GOT3 (cell line): ENCODE results near the gene GUSB.
"Not testable (repeated sequence)": the region's sequence is repeated elsewhere in the genome, so short reads cannot be mapped to it uniquely, and the experiment has no call there.

Experiments used
- DNase-seq: peaks from one replicate; lab custom pipeline; 2025; ENCODE audit warnings: mixed read lengths; lab: John Stamatoyannopoulos, UW

The GUSB gene

DNA sequence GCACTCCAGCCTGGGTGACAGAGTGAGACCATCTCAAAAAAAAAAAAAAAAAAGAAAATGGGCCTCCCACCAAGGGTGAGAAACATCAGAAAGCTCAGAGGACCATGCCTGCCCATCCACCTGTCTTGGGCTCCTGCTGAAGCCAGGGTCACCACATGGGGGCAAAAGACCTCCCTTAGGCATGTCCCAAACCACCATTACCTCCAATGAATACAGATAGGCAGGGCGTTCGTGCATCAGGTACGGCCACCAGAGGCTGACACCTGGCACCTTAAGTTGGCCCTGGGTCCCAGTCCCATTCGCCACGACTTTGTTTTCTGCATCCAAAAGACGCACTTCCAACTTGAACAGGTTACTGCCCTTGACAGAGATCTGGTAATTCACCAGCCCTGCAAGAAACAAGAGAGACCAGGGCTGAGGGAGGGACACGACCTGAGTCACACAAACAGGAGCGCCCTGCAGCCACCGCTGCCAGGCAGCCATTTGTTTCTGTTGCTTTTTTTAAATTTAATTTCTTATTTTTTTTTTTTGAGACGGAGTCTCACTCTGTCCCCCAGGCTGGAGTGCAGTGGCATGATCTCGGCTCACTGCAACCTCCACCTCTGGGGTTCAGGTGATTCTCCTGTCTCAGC, 6.1 kb downstream of the GUSB start:
- no peak for DNase-seq

DNA sequence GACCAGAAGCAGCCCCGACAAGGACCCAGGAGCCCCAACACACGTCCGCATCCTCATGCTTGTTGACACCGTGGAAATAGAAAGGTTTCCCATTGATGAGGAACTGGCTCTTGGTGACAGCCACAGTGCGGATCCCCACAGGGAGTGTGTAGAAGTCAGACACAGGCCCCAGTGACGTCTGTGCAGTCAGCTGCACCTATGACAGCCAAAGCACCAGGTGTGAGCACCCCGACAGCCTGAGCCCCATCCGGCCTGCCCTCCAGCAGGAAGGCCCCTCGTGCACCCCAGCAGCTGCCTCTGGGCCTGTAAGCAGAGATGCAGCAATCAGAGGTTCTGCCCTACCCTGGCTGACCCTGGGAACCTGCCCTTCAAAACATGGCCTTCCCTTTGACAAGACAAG, 7.1 kb downstream of the GUSB start:
- no peak for DNase-seq

DNA sequence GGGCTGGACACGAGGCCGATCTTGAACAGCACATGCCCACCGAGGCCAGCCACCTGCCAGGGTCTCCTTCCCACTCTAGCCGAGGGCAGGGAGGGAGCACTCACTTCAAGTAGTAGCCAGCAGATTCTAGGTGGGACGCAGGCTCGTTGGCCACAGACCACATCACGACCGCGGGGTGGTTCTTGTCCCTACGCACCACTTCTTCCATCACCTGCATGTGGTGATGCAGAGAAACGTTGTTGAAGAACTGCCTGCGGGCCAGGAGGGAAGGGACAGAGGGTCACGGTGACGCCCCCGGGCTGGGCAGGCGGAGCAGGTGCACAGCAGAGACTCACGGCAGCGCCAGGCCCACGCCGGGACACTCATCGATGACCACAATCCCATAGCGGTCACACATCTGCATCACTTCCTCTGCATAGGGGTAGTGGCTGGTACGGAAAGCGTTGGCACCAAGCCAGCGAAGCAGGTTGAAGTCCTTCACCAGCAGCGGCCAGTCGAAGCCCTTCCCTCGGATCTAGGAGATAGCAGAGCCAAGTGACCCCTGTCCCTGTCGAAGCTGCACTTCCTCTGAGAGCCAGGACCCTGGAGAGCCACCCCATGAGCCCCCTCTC, 7.7 kb downstream of the GUSB start:
- no peak for DNase-seq

DNA sequence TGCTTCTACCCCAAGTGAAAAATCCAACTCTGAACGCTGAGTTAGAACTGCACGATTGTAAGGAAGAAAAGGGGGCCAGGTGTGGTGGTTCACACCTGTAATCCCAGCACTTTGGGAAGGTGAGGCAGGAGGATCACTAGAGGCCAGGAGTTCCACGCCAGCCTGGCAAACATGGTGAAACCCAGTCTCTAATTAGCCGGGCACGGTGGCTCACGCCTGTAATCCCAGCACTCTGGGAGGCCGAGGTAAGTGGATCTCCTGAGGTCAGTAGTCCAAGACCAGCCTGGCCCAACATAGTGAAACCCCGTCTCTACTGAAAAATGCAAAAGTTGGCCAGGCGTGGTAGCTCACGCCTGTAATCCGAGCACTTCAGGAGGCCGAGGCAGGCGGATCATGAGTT, 9.0 kb downstream of the GUSB start:
- no peak for DNase-seq

DNA sequence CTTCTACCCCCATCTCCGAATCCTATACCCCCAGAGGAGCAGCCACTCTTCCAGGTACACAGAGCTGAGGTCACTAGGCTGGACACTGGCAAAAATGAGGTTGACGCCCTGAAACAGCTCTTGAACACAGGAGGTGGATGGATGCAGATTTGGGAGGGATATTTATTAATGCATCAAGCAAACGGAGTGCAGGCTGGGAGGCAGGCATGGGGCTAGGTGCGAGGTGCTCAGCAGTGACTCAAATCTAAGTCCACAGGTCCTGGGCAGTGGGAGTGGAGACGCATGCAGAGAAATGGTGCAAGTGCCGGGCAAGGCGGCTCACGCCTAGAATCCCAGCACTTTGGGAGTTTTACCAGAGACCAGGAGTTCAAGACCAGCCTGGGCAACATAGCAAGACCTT, 11.0 kb downstream of the GUSB start:
- no peak for DNase-seq

DNA sequence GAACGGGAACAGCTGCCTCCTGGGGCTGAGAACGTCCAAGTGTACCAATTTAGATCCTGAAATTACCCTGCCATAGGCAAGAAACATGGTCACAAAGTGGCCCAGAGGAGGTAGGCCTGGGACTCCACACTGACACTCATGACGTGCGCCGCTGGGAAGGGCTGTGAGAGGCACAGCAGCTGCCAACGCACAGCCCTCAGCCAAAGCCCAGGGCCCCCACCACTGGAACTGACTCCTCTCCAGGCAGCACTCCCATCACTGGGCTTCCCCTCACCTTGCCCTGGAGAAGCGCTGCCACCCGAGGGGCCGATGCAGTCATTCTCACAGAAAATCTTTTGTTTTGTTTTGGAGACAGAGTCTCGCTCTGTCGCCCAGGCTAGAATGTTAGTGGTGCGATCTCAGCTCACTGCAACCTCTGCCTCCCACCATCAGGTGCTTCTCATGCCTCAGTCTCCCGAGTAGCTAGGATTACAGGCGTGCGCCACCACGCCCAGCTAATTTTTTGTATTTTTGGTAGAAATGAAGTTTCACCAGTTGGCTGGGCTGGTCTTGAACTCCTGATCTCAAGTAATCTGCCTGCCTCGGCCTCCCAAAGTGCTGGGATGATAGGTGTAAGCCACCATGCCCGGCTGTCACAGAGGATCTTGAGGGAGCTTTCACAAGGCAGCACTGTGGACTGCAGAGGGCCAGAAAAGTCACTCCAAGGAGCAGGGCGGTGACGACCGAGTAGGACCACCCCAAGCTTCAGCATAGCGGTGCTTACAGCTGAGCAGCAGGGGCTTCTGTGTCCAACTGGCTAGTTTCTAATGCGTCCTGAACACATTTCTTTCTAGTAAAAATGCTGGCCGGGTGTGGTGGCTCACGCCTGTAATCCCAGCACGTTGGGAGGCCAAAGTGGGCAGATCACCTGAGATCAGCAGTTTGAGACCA, 13.5 kb downstream of the GUSB start:
- no peak for DNase-seq

DNA sequence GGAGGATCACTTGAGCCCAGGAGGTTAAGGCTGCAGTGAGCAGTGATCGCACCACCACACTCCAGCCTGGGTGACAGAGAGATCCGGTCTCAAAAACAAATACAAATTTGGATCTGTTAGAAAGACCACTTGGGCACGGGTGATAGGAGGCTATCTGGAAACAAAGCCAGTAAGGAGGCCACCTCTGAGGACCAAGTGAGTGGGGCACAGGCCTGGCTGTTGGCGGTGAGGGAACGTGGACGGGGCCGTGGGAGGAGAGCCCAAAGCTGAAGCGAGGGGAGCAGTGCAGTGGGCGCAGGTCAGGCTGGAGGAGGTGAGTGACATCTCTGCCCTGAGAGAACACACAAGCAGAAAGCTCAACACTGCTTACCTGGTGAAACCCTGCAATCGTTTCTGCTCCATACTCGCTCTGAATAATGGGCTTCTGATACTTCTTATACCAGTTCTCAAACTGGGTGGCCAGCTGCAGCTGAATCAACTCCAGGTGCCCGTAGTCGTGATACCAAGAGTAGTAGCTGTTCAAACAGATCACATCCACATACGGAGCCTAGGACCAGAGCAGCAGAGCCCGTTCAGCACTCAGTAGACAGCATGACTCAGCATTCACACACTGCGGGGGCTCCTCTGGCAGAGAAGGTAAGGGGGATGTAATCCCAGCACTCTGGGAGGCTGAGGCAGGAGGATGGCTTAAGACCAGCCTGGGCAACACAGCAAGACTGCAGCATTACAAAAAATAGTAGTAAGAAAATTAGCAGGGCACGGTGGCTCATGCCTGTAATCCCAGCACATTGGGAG, 14.5 kb downstream of the GUSB start:
- no peak for DNase-seq

DNA sequence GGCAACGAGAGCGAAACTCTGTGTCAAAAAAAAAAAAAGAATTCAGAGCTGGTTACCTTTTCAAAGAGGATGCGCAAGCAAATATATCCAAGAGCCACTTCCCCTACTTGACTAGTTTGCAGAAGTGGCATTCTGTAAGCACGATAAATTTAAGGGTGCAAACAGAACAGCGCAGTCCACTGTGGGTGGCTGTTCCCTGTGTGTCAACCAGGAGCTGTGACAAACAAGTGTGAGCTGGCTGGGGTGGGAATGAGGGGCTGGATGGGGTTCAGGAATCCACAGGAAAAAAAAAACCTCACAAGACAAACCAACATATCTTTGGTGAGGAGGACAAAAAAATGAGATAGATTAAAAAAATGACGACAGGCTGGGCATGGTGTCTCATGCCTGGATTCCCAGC, 15.9 kb downstream of the GUSB start:
- no peak for DNase-seq

DNA sequence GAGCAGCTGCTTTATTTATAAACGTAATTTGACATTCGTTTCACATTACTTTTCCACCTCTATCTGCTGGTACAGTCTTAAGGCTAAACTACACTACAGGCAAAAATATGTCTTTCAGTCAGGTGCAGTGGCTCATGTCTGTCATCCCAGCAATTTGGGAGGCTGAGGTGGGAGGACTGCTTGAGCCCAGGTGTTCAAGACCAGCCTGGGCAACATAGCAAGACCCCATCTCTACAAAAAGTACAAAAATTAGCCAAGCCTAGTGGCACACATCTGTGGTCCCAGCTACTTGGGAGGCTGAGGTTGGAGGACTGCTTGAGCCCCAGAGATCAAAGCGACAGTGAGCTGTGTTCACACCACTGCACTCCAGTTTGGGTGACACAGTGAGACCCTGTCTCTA, 17.3 kb downstream of the GUSB start:
- not testable (repeated sequence) for DNase-seq

DNA sequence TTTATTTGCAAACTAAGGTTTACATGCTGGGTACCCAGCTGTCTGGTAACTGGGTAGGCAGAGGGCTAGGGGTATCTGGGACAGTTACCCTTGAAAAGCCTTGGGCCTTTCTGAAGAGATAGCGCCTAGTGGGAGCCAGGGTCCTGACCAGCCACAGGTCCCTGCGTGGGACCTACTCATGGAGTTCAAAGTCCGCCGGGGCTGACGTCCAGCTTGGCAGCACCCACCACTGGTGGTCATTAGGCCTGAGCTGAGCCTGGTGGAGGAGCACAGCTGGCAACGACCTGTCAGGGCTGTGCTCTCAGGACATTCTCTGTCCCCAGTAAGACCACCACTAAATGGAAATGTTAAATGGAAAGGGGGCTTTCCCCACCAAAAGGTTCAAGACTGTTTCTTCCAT, 20.0 kb downstream of the GUSB start:
- DNase-seq: no peak

DNA sequence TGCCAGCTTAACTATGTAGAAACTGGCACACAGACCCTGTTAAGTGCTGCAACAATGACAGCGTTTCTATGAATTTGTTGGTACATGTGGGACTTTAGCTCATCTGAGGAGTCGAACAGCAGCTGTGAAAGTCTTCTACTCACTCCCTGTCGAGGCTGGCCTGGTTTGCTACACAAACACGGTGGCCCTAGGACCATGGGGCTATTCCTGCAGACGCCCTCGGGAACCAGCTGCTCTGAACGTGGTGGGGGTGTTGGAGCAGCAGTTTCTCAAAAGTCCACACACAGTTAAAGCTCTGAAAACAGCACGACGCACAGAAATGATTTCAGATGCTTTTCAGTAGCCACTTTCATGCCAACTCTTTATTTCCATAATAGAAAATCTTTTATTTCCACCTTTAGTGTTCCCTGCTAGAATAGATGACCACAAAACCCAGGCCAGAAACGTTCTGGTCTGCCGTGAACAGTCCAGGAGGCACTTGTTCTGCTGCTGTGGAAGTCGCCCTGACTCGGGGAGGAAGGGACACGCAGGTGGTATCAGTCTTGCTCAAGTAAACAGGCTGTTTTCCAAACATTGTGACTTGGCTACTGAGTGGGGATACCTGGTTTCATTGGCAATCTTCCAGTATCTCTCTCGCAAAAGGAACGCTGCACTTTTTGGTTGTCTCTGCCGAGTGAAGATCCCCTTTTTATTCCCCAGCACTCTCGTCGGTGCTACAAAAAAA, 21.5 kb downstream of the GUSB start:
- DNase-seq: no peak

DNA sequence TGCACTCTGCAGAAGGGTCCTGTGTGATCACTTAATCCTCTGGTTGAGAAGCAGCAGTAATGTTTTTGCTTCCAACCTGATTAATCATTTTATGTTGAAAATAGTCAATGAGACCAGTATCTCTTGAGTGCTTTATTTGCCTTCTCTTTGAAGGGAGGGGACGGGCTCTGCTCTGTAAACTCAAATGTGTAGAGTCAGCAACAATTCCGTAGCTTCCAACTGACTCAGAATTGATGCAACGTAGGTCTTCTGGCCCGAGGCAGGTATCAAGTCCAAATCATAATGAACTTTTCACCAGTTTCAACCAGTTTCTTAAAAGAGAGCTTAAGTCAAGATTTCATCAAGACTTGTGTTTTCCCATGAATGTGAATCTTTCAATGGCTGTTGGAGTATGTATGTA, 26.3 kb downstream of the GUSB start:
- DNase-seq: no peak

DNA sequence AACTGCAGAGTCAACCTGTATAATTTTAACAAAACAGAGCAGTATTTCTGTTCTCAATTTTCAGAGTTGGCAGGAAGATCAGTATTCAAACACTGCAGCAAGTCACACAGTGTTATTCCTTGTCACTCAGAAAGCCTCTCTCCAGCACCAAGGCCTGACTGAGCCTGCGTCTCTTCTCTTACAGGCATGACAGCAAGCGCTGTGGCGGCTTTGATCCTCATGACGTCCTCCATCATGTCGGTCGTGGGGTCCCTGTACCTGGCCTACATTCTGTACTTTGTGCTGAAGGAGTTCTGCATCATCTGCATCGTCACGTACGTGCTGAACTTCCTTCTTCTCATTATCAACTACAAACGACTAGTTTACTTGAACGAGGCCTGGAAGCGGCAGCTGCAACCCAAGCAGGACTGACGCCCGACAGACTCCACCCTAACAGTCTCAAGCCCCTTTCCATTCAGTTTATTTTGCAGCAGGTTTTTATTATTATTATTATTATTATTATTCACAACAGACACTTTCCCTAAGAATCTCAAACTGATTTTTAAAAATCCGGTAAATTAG, 28.0 kb downstream of the GUSB start:
- DNase-seq: no peak

DNA sequence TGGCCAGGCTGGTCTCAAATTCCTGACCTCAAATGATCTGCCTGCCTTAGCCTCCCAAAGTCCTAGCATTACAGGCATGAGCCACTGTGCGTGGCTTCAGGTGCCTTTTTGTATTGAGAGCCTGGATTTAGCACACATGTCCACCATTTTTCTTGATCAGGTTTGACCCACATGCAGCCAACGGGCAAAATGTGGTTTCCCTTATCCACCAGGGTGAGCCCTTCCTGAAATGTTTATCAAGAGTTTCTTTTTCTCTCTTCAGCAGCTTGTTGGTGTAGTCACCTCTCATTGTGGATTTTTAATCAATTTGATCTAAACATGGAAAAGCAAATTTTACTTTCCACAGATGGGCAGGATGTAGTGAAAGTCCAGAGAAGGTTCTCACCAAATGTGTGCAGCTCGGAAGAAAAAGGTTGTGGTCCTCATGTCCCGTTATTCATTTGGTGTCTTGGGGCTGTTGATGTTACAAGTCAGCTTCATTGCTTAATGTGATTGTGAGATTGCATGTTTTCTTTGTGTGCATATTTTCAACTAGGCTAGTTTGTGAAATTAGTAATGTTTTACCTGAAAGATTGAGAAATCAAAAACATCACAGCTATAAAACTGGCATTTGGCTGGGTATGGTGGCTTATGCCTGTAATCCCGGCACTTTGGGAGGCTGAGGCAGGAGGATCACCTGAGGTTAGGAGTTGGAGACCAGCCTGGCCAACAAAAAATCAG, 28.9 kb downstream of the GUSB start:
- DNase-seq: no peak

DNA sequence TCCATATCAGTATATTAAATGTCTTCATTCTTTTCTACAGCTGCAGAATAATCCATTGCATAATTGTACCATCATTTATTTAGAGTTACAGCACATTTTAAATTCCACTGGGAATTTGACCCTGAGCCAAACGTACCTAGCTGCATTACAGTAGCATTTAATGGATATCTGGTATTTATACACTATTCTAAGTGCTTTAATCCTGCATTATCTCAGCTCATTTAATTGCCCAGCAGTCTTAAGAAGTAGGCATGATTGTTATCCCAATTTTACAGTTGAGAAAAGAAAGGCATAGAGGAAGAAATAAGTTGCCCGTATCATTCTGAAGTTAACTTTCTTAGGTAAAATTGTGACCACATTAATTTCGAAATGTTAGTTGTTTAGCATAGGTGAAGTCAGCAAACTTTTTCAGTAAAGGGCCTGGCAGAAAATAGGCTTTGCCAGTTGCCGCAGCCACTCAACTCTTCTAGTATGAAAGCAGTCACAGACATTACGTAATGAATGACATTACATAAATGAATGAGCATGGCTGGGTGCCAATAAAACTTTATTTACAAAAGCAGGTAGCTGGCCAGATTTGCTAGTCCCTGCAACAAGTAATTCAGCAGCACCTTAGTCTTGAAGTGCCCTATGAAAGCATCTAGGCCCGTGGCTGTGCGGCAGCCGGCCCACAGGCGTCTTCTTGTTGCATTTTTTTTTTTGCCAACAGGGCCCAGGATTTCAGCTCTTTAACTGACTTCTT, 30.0 kb downstream of the GUSB start:
- DNase-seq: no peak

DNA sequence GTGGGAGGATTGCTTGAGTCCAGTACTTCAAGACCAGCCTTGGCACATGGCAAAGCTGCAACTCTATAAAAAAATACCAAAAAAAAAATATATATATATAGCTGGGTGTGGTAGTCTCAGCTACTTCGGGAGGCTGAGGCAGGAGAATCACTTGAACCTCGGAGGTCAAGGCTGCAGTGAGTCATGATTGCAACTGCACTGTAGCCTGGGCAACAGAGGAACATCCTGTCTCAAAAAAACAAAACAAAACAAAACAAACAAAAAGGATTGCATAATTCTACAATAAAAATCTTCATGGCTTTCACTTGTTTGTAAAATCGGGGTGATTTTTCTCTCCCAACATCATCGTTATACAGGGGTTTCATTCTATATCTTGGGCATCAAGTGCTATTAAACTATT, 35.1 kb downstream of the GUSB start:
- DNase-seq: no peak

DNA sequence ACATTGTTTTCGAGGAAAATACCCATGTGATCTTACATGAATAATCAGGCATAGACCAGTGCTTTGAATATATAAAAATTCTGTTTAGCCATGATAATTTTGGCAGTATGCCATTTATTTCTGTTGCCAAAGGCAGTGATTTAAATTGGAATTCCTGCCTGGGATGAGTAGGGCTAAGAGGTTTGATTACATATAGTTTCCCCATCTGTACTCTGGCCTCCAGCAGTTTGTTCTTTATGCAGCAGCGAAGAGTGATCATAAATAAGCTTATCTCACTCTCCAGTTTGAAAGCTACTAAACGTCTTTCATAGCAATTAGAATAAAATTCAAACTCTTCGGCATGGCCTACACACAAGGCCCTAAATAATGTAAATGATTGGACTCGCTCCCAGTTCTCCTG, 36.2 kb downstream of the GUSB start:
- DNase-seq: not testable (repeated sequence)

DNA sequence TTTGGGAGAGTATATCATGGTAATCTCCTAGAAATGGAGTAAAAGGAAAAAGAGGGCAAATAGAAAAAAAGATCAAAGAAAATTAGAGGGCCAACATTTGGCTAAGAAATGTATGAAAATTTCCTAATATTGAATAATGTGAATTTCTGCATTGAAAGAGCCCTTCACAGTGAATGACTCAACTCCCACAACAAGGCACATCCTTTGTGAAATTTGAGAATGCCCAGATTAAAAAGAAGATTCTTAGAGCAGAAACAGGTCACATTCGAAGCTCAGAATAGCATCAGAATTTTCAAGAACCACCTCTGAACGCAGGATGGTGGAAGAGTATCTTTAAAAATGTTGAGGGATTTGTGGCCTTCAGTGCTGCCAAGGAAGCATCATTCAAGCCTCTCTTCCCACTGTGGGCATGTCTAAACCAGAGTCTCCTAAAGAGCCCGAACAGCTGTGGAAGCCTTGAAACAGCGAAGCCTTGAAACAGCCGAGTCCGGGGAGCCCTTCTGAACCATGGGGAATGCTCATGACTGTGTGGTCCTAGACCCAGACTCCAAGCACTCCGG, 43.6 kb downstream of the GUSB start:
- no peak for DNase-seq

DNA sequence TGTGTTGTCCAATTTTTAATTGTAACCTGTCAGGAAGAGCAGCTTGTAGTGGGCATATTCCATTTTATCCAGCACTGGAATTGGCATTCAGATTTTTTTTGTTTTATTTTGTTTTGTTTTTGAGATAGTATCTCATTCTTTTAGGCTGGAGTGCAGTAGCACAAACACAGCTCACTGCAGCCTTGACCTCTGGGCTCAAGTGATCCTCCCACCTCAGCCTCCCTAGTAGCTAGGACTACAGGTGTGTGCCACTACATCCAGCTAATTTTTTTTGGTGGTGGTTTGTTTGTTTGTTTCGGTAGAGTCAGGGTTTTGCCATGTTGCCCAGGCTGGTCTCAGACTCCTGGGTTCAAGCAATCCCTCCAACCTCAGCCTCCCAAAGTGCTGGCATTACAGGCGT, 44.7 kb downstream of the GUSB start:
- DNase-seq: no peak

DNA sequence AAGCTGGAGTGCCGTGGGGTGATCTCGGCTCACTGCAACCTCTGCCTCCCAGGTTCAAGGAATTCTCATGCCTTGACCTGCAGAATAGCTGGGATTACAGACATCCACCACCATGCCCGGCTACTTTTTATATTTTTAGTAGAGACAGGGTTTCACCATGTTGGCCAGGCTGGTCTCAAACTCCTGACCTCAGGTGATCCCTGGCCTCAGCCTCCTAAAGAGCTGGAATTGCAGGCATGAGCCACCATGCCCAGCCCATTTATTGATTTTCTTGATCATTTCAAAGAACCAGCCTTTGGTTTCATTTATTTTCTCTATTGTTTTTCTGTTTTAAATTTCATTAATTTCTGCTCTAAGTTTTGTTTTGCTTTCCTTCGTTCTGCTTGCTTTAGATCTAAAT, 50.3 kb downstream of the GUSB start:
- no peak for DNase-seq
